H1 (cell line): ENCODE results near the gene SCGB2B2. TPM values are rescaled to one million over a fixed set of nuclear protein-coding genes. Genes with fewer than 3 reads are reported as not detected.

Experiments used
- CTCF ChIA-PET: fragments of 300-600 bp; sonication (Branson Sonifier 250); formaldehyde crosslinking; loops from one replicate; lab custom pipeline; 2021; ENCODE audit not compliant: partially characterized antibody; lab: Charles Lee
- POLR2A ChIA-PET: fragments of 300-600 bp; sonication (Branson Sonifier 250); formaldehyde crosslinking; loops from one replicate; lab custom pipeline; 2021; ENCODE audit warnings: inconsistent platforms; ENCODE audit not compliant: partially characterized antibody; lab: Charles Lee
- DNase-seq, 2 experiments: peaks; one replicate each; pipeline versions ENCODE4 v3.0.0 to v3.0.0-alpha.2; 2010 to 2022; ENCODE audit warnings: low spot score in 2 of 2, low read depth in 1 of 2, mixed read lengths in 1 of 2
- FAIRE-seq: peaks from 2 replicates; lab custom pipeline; 2011; peaks lifted over from hg19 to GRCh38; lab: Jason Lieb, UNC
- H2AFZ ChIP-seq: 2 replicates; pipeline ENCODE4 v1.8.1; 2012; ENCODE audit warnings: low read length, inconsistent platforms
- H2AK5ac ChIP-seq: 2 replicates; pipeline ENCODE4 v1.6.1; 2013; ENCODE audit warnings: low read depth, low read length
- H2BK120ac ChIP-seq: replicated peaks from 2 replicates; pipeline ENCODE3; 2013; ENCODE audit warnings: low read depth, low read length, inconsistent platforms
- H2BK12ac ChIP-seq: 2 replicates; pipeline ENCODE4 v1.6.1; 2013; ENCODE audit warnings: low read depth, low read length
- H2BK15ac ChIP-seq: 2 replicates; pipeline ENCODE4 v1.6.1; 2013; ENCODE audit warnings: low read length
- H2BK20ac ChIP-seq: 2 replicates; pipeline ENCODE4 v1.6.1; 2013; ENCODE audit warnings: low read length
- H2BK5ac ChIP-seq: 2 replicates; pipeline ENCODE4 v1.6.1; 2013; ENCODE audit warnings: low read depth, low read length
- H3K14ac ChIP-seq: 2 replicates; pipeline ENCODE4 v1.6.1; 2013; ENCODE audit warnings: inconsistent platforms; ENCODE audit not compliant: insufficient read length
- H3K18ac ChIP-seq: 2 replicates; pipeline ENCODE4 v1.6.1; 2013; ENCODE audit warnings: low read length; ENCODE audit errors: extremely low read depth
- H3K23ac ChIP-seq: 2 replicates; pipeline ENCODE4 v1.6.1; 2013; ENCODE audit warnings: inconsistent platforms; ENCODE audit not compliant: insufficient read length
- H3K23me2 ChIP-seq: 2 replicates; pipeline ENCODE4 v1.6.1; 2013; ENCODE audit warnings: low read depth, low read length
- H3K27ac ChIP-seq: 2 replicates; pipeline ENCODE4 v1.6.1; 2011; ENCODE audit warnings: low read depth, low read length, inconsistent platforms
- H3K27me3 ChIP-seq, 4 experiments: replicated peaks in 1 of 4; 1 replicate in 1 of 4; 2 replicates in 3 of 4; pipeline versions ENCODE4 v1.6.1 to v1.8.1; 2011 to 2013; ENCODE audit warnings: low read length in 3 of 4, mild to moderate bottlenecking in 3 of 4, inconsistent platforms in 2 of 4, mixed read lengths in 2 of 4, moderate library complexity in 1 of 4; ENCODE audit not compliant: control insufficient read depth in 3 of 4, insufficient read depth in 3 of 4; ENCODE audit errors: extremely low read depth in 1 of 4
- H3K36me3 ChIP-seq, 4 experiments: 2 replicates each; pipeline versions ENCODE4 v1.6.1 to v1.8.1; 2011 to 2013; ENCODE audit warnings: mild to moderate bottlenecking in 4 of 4, low read length in 3 of 4, moderate library complexity in 2 of 4, control low read depth in 1 of 4, inconsistent platforms in 1 of 4; ENCODE audit not compliant: insufficient read depth in 4 of 4, control insufficient read depth in 2 of 4
- H3K4ac ChIP-seq: replicated peaks from 2 replicates; pipeline ENCODE3; 2013; ENCODE audit warnings: low read length, low read depth, mixed read lengths, inconsistent platforms; ENCODE audit not compliant: insufficient read length
- H3K4me1 ChIP-seq, 4 experiments: replicated peaks in 1 of 4; 1 replicate in 1 of 4; 2 replicates in 3 of 4; pipeline versions ENCODE4 v1.6.1 to v1.8.1; 2011 to 2013; ENCODE audit warnings: low read length in 3 of 4, inconsistent platforms in 2 of 4, mixed read lengths in 1 of 4; ENCODE audit not compliant: insufficient read depth in 4 of 4, control insufficient read depth in 3 of 4
- H3K4me2 ChIP-seq, 2 experiments: 2 replicates each; pipeline versions ENCODE4 v1.6.1 to v1.8.1; 2011 to 2013; ENCODE audit warnings: low read depth in 2 of 2, low read length in 2 of 2, control low read depth in 1 of 2, inconsistent platforms in 1 of 2, mild to moderate bottlenecking in 1 of 2; ENCODE audit not compliant: insufficient read depth in 1 of 2
- H3K4me3 ChIP-seq, 4 experiments: fragments of 200-600, 300-600 bp in 1 of 4; sonication (generic), shearing (Covaris generic), sonication (Bioruptor Twin) in 1 of 4; 2 replicates each; pipeline versions ENCODE4 v1.5.1 to v1.8.1; 2011 to 2016; ENCODE audit warnings: low read length in 4 of 4, low read depth in 3 of 4, control low read depth in 2 of 4, inconsistent platforms in 2 of 4, mild to moderate bottlenecking in 2 of 4, mixed read lengths in 1 of 4, moderate library complexity in 1 of 4; ENCODE audit not compliant: insufficient read depth in 2 of 4; ENCODE audit errors: extremely low read depth in 1 of 4
- H3K56ac ChIP-seq: replicated peaks from 2 replicates; pipeline ENCODE3; 2013; ENCODE audit warnings: low read depth, mild to moderate bottlenecking, mixed read lengths, low read length, inconsistent platforms; ENCODE audit not compliant: insufficient read length
- H3K79me1 ChIP-seq: 2 replicates; pipeline ENCODE4 v1.6.1; 2013; ENCODE audit warnings: low read depth, low read length, control low read depth
- H3K79me2 ChIP-seq, 2 experiments: 2 replicates each; pipeline versions ENCODE4 v1.6.1 to v1.8.1; 2012 to 2013; ENCODE audit warnings: low read length in 2 of 2, mild to moderate bottlenecking in 2 of 2, inconsistent platforms in 1 of 2; ENCODE audit not compliant: insufficient read depth in 2 of 2, control insufficient read depth in 1 of 2
- H3K9ac ChIP-seq, 4 experiments: replicated peaks in 1 of 4; 1 replicate in 1 of 4; 2 replicates in 3 of 4; pipeline versions ENCODE4 v1.6.1 to v1.8.1; 2011 to 2013; ENCODE audit warnings: low read depth in 3 of 4, low read length in 3 of 4, control low read depth in 2 of 4, mild to moderate bottlenecking in 2 of 4, moderate library complexity in 2 of 4, inconsistent platforms in 1 of 4; ENCODE audit errors: extremely low read depth in 1 of 4
- H3K9me3 ChIP-seq, 2 experiments: 2 replicates each; pipeline versions ENCODE4 v1.6.1 to v1.8.1; 2012 to 2013; ENCODE audit warnings: mild to moderate bottlenecking in 2 of 2, moderate library complexity in 2 of 2, control low read depth in 1 of 2, inconsistent platforms in 1 of 2, low read depth in 1 of 2, low read length in 1 of 2, mixed read lengths in 1 of 2; ENCODE audit not compliant: insufficient read depth in 2 of 2
- H4K20me1 ChIP-seq, 2 experiments: replicated peaks in 1 of 2; 2 replicates each; pipeline versions ENCODE3 to v1.8.1; 2011 to 2013; ENCODE audit warnings: inconsistent platforms in 2 of 2, low read length in 2 of 2, mild to moderate bottlenecking in 1 of 2; ENCODE audit not compliant: insufficient read depth in 2 of 2, control insufficient read depth in 1 of 2
- H4K5ac ChIP-seq: 2 replicates; pipeline ENCODE4 v1.6.1; 2013; ENCODE audit warnings: low read length, low read depth, mixed read lengths, inconsistent platforms; ENCODE audit not compliant: insufficient read length
- H4K8ac ChIP-seq: 2 replicates; pipeline ENCODE4 v1.8.0; 2013; ENCODE audit warnings: mild to moderate bottlenecking, moderate library complexity, low read length, inconsistent platforms; ENCODE audit not compliant: insufficient read depth; ENCODE audit errors: extremely low read depth
- H4K91ac ChIP-seq: replicated peaks from 2 replicates; pipeline ENCODE3; 2013; ENCODE audit warnings: low read length, mixed read lengths, inconsistent platforms; ENCODE audit not compliant: insufficient read length
- CBX8 ChIP-seq: fragments of 300-800, 300-1000 bp; sonication (generic); IDR thresholded peaks from 2 replicates; pipeline ENCODE4 v1.7.1; 2016; ENCODE audit warnings: low read depth, low read length, borderline replicate concordance
- EP300 ChIP-seq, 2 experiments: IDR thresholded peaks; 1 replicate in 1 of 2; 2 replicates in 1 of 2; pipeline ENCODE4 v1.6.1; 2011 to 2012; ENCODE audit warnings: low read depth in 2 of 2, low read length in 2 of 2, mild to moderate bottlenecking in 2 of 2, borderline replicate concordance in 1 of 2, inconsistent platforms in 1 of 2, moderate library complexity in 1 of 2
- FOSL1 ChIP-seq: IDR thresholded peaks from 2 replicates; pipeline ENCODE4 v1.6.1; 2011; ENCODE audit warnings: mild to moderate bottlenecking, low read depth, low read length, moderate library complexity; ENCODE audit not compliant: insufficient read depth
- GTF2F1 ChIP-seq: IDR thresholded peaks from 2 replicates; pipeline ENCODE4 v1.6.1; 2012; ENCODE audit warnings: low read depth, low read length, improper control_type of control experiment, borderline replicate concordance
- KDM4A ChIP-seq: IDR thresholded peaks from one replicate; pipeline ENCODE4 v1.7.1; 2012; ENCODE audit warnings: low read depth, mild to moderate bottlenecking, moderate library complexity, low read length, inconsistent platforms; ENCODE audit not compliant: severe bottlenecking
- PHF8 ChIP-seq: fragments of 200-600 bp; sonication (generic); conservative IDR thresholded peaks from 2 replicates; pipeline ENCODE4 v1.7.1; 2012; ENCODE audit warnings: low read depth, mild to moderate bottlenecking, inconsistent platforms, low read length, moderate library complexity
- POLR2AphosphoS5 ChIP-seq: IDR thresholded peaks from 2 replicates; pipeline ENCODE4 v1.6.1; 2011; ENCODE audit warnings: low read depth, low read length
- SP1 ChIP-seq: IDR thresholded peaks from 2 replicates; pipeline ENCODE4 v1.6.1; 2011; ENCODE audit warnings: low read depth, low read length
- SP4 ChIP-seq: IDR thresholded peaks from 2 replicates; pipeline ENCODE4 v1.6.1; 2012; ENCODE audit warnings: low read length, inconsistent platforms
- WGBS, 2 experiments: shearing (Covaris generic) in 1 of 2; methylation state at CpG; one replicate each; pipeline versions ENCODE4 v1.1.6 to v1.1.7; 2013 to 2015; ENCODE audit warnings: low lambda C conversion rate in 2 of 2, mixed read lengths in 2 of 2, inconsistent platforms in 1 of 2, low coverage in 1 of 2, missing lambda C conversion rate in 1 of 2; ENCODE audit not compliant: insufficient replicate concordance in 2 of 2, insufficient coverage in 1 of 2, insufficient read length in 1 of 2; ENCODE audit errors: extremely low coverage in 1 of 2, missing lambda C conversion rate in 1 of 2; 5-methylcytosine and 5-hydroxymethylcytosine counted together
- polyA plus RNA-seq, 7 experiments: library from polyadenylated mRNA; depleted of rRNA in 3 of 7; stranded (reverse) in 5 of 7; unstranded in 2 of 7; fragments of >200 nt in 5 of 7; fragments of 200-250 nt in 2 of 7; gene quantifications; 1 replicate in 5 of 7; 2 replicates in 1 of 7; 4 replicates in 1 of 7; pipeline versions ENCODE4 v1.2.1 to v1.2.3, GENCODE V29; 2011 to 2013; ENCODE audit warnings: missing spikeins in 2 of 7, mixed read lengths in 2 of 7
- total RNA-seq: library from RNA; stranded (reverse); fragmentation: NEBNext Ultra II Directional; extraction: Animal tissue kit (Norgen Biotek cat#: 25700); gene quantifications from 2 replicates; pipeline ENCODE4 v1.2.1, GENCODE V29; 2021

SCGB2B2 gene
- total and polyA plus RNA-seq, 2 of the 8 experiments (the other 6 are each of a cell fraction or from before 2014, with no cell fraction given) = 0.09 TPM; not detected in 1

- no peak overlapping the region for H2BK5ac ChIP-seq
- H2AFZ ChIP-seq = no peak overlapping the region
- no peak overlapping the region for H3K56ac ChIP-seq
- H4K5ac ChIP-seq = no peak overlapping the region
- H2BK20ac ChIP-seq = no peak overlapping the region
- no peak overlapping the region for H3K4me3 ChIP-seq
- no peak overlapping the region for H3K4ac ChIP-seq
- H4K91ac ChIP-seq = no peak overlapping the region
- H3K18ac ChIP-seq = no peak overlapping the region
- no peak overlapping the region for H2AK5ac ChIP-seq
- H3K9me3 ChIP-seq = peaks cover 40 to 44% of the 10 kb centered on the region in 2 experiments
- no peak for TF ChIP-seq SP4
- TF ChIP-seq FOSL1 = no peak
- TF ChIP-seq CBX8 = no peak
- TF ChIP-seq PHF8 = no peak
- TF ChIP-seq GTF2F1 = no peak
- TF ChIP-seq KDM4A = no peak
- no peak for TF ChIP-seq EP300 (IDR thresholded peaks at IDR 0.05; ENCODE audit: borderline replicate concordance in 1 of 2, low read depth in 2 of 2, low read length in 2 of 2)
- no peak for TF ChIP-seq SP1
- TF ChIP-seq POLR2AphosphoS5 = no peak
- no peak overlapping the region for H3K23ac ChIP-seq
- no peak overlapping the region for H4K8ac ChIP-seq
- no peak overlapping the region for H3K4me2 ChIP-seq
- DNase-seq (no peak), FAIRE-seq (no peak)
- ChIA-PET CTCF (interaction anchor here (1.1 kb wide), 1 partner anchor 12 kb away, joined by 3 read pairs; no protein-coding TSS in a partner anchor), POLR2A (no interaction called here)
- H3K4me1 ChIP-seq = no peaks in the 10 kb centered on the region
- peaks cover 0 to 4% (median 0%) of the 10 kb centered on the region in 4 experiments; a peak in 1 of 8 replicates for H3K36me3 ChIP-seq
- H3K23me2 ChIP-seq = no peaks in the 10 kb centered on the region
- no peak overlapping the region for H3K14ac ChIP-seq
- H3K79me2 ChIP-seq = no peaks in the 10 kb centered on the region
- no peak overlapping the region for H2BK120ac ChIP-seq
- no peaks in the 10 kb centered on the region for H4K20me1 ChIP-seq
- H3K79me1 ChIP-seq = no peaks in the 10 kb centered on the region
- no peaks in the 10 kb centered on the region for H3K27me3 ChIP-seq
- no peak overlapping the region for H2BK15ac ChIP-seq
- no peak overlapping the region for H3K9ac ChIP-seq
- WGBS, 2 experiments = 72% methylated on average over 2 of the region's 2 CpGs; no CpG with 5 or more reads in 1 of the 2 experiments
- H3K27ac ChIP-seq = no peak overlapping the region
- no peak overlapping the region for H2BK12ac ChIP-seq
Measured at GRCh38 chr19:34633802-34634201, 43.2 kb downstream of the SCGB2B2 start.
